NB4 (cell line): ENCODE measurements around the gene INSIG1.

Experiments used
- MYC ChIP-seq: IDR thresholded peaks from 2 replicates; pipeline ENCODE4 v1.6.1; 2011; ENCODE audit warnings: low read depth, low read length
- POLR2A ChIP-seq: IDR thresholded peaks from 2 replicates; pipeline ENCODE4 v1.6.1; 2011; ENCODE audit warnings: mild to moderate bottlenecking; ENCODE audit not compliant: insufficient read length; ENCODE audit errors: extremely low read depth
- TF ChIP-seq, protein P1 (sequence below): IDR thresholded peaks from one replicate; pipeline ENCODE4 v1.5.1; 2012; ENCODE audit warnings: low read depth, low read length
- TF ChIP-seq, protein P2 (sequence below): IDR thresholded peaks from 2 replicates; pipeline ENCODE4 v1.6.1; 2011; ENCODE audit warnings: low read depth, low read length

DNA sequence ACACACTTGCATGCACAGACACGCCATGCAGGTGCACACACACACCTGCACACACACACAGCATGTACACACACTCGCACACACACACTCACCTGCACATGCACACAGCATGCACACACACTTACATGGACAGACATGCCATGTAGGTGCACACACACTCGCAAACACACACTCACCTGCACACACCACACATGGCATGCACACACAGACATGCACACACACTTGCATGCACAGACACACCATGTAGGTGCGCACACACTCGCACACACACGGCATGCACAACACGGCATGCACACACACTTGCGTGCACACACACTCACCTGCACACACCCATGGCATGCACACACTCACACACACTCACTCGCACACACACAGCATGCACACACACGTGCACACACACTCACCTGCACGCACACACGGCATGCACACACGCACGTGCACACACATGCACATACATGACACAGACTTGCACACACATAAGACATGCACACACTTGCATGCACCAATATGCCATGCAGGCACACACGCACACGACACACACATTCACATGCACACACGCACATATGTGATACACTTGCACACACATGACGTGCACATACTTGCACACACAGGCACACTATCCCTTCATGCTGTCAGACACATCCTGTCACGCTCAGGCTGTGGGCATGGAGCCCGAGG lies 56.8 kb downstream of the INSIG1 start:
- TF ChIP-seq POLR2A (no peak), MYC (no peak)
- TF ChIP-seq, protein P1, sequence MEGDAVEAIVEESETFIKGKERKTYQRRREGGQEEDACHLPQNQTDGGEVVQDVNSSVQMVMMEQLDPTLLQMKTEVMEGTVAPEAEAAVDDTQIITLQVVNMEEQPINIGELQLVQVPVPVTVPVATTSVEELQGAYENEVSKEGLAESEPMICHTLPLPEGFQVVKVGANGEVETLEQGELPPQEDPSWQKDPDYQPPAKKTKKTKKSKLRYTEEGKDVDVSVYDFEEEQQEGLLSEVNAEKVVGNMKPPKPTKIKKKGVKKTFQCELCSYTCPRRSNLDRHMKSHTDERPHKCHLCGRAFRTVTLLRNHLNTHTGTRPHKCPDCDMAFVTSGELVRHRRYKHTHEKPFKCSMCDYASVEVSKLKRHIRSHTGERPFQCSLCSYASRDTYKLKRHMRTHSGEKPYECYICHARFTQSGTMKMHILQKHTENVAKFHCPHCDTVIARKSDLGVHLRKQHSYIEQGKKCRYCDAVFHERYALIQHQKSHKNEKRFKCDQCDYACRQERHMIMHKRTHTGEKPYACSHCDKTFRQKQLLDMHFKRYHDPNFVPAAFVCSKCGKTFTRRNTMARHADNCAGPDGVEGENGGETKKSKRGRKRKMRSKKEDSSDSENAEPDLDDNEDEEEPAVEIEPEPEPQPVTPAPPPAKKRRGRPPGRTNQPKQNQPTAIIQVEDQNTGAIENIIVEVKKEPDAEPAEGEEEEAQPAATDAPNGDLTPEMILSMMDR, result no peak
- TF ChIP-seq, protein P2, sequence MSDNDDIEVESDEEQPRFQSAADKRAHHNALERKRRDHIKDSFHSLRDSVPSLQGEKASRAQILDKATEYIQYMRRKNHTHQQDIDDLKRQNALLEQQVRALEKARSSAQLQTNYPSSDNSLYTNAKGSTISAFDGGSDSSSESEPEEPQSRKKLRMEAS, result no peak
